ENCODE measurements around the gene ETV3. TPM values are rescaled to one million over a fixed set of nuclear protein-coding genes. Genes with fewer than 3 reads are reported as not detected.

The ETV3 gene
- total RNA-seq, 2 donors from 2014 or later = 23.4 to 33.3 TPM

- H3K27ac ChIP-seq = no peak overlapping the region
- 80% methylated on average over 18 of the region's 18 CpGs for WGBS
- H3K9me3 ChIP-seq = no peaks in the 10 kb centered on the region
- no peaks in the 10 kb centered on the region for H3K27me3 ChIP-seq (replicated peaks; ENCODE audit: insufficient read depth)
- intact Hi-C loops (cut with DNase I) = no loop called here
- DNase-seq (ENCODE audit: low spot score) = no peak
- no peaks in the 10 kb centered on the region for H3K36me3 ChIP-seq
- TF ChIP-seq CTCF (IDR thresholded peaks at IDR 0.05) (no peak), POLR2AphosphoS5 (IDR thresholded peaks at IDR 0.05) (no peak), POLR2A (IDR thresholded peaks at IDR 0.05) (no peak)
- H3K4me1 ChIP-seq (replicated peaks) = no peaks in the 10 kb centered on the region
- no peak overlapping the region for H3K4me3 ChIP-seq
Observed at GRCh38 chr1:157114183-157115121, 23.7 kb downstream of the ETV3 start.

- intact Hi-C loops (cut with DNase I) = no loop called here
- DNase-seq (ENCODE audit: low spot score) = no peak
- 76% methylated on average over 3 of the region's 3 CpGs for WGBS
- Histone ChIP-seq H3K4me3 (no peak overlapping the region), H3K27me3 (replicated peaks; ENCODE audit: insufficient read depth) (no peaks in the 10 kb centered on the region), H3K27ac (no peak overlapping the region), H3K36me3 (no peaks in the 10 kb centered on the region), H3K4me1 (replicated peaks) (no peaks in the 10 kb centered on the region), H3K9me3 (no peaks in the 10 kb centered on the region)
- TF ChIP-seq POLR2AphosphoS5 (IDR thresholded peaks at IDR 0.05) = no peak
- no peak for TF ChIP-seq CTCF (IDR thresholded peaks at IDR 0.05)
- TF ChIP-seq POLR2A (IDR thresholded peaks at IDR 0.05) = no peak
Observed at GRCh38 chr1:157113631-157114030, 24.6 kb downstream of the ETV3 start.

GRCh38 chr1:157113106-157113505 is 25.1 kb downstream of the ETV3 start:
- WGBS = 81% methylated on average over 7 of the region's 7 CpGs
- Histone ChIP-seq H3K4me1 (replicated peaks) (no peaks in the 10 kb centered on the region), H3K27ac (no peak overlapping the region), H3K9me3 (no peaks in the 10 kb centered on the region), H3K36me3 (no peaks in the 10 kb centered on the region), H3K4me3 (no peak overlapping the region), H3K27me3 (replicated peaks; ENCODE audit: insufficient read depth) (no peaks in the 10 kb centered on the region)
- DNase-seq (ENCODE audit: low spot score) = no peak
- intact Hi-C loops (cut with DNase I) = no loop called here
- TF ChIP-seq POLR2A (IDR thresholded peaks at IDR 0.05) (no peak), CTCF (IDR thresholded peaks at IDR 0.05) (no peak)

- TF ChIP-seq POLR2AphosphoS5 (IDR thresholded peaks at IDR 0.05) = no peak
- TF ChIP-seq POLR2A (IDR thresholded peaks at IDR 0.05) = no peak
- no peak for TF ChIP-seq CTCF (IDR thresholded peaks at IDR 0.05)
- intact Hi-C loops (cut with DNase I) = no loop called here
- H3K36me3 ChIP-seq = no peaks in the 10 kb centered on the region
- H3K9me3 ChIP-seq = no peaks in the 10 kb centered on the region
- WGBS = 59% methylated on average over 8 of the region's 8 CpGs
- peaks cover 3% of the 10 kb centered on the region for H3K27me3 ChIP-seq (replicated peaks; ENCODE audit: insufficient read depth)
- no peak overlapping the region for H3K27ac ChIP-seq
- H3K4me1 ChIP-seq (replicated peaks) = no peaks in the 10 kb centered on the region
- no peak overlapping the region for H3K4me3 ChIP-seq
- no peak for DNase-seq (ENCODE audit: low spot score)
Observed at GRCh38 chr1:157112186-157112867, 25.9 kb downstream of the ETV3 start.

Data from prostate gland (tissue), 2 donors.